GM12801 (cell line): ENCODE measurements around the gene HACL1.

ENCODE experiments used
- CTCF ChIP-seq: IDR thresholded peaks from one replicate; pipeline ENCODE4 v1.5.1; 2011; ENCODE audit warnings: control low read depth; ENCODE audit not compliant: insufficient read length; ENCODE audit errors: extremely low read depth

Gene HACL1

GRCh38 chr3:15562560-15562959 is 38.8 kb downstream of the HACL1 start:
- TF ChIP-seq CTCF = no peak

GRCh38 chr3:15558581-15558980 is 42.8 kb downstream of the HACL1 start:
- no peak for TF ChIP-seq CTCF

- peak; percentile 11 for TF ChIP-seq CTCF
Observed at GRCh38 chr3:15557511-15557946, 43.8 kb downstream of the HACL1 start.

- no peak for TF ChIP-seq CTCF
Observed at GRCh38 chr3:15556512-15556911, 44.9 kb downstream of the HACL1 start.

GRCh38 chr3:15553749-15554148 is 47.6 kb downstream of the HACL1 start:
- TF ChIP-seq CTCF = no peak

GRCh38 chr3:15551902-15552301 is 49.5 kb downstream of the HACL1 start:
- no peak for TF ChIP-seq CTCF

- no peak for TF ChIP-seq CTCF
Observed at GRCh38 chr3:15549846-15550245, 51.5 kb downstream of the HACL1 start.

GRCh38 chr3:15542614-15543013 is 58.8 kb downstream of the HACL1 start:
- no peak for TF ChIP-seq CTCF
